Ovary (tissue), 3 donors: ENCODE results near the gene RGS7.

Experiments
- CTCF ChIP-seq, 3 donors: fragments of 450-650 bp in 2 of 3; fragments of 200-600 bp in 1 of 3; IDR thresholded peaks; one replicate each; pipeline versions ENCODE4 v1.5.1 to v1.8.0; 2016 to 2022; ENCODE audit warnings: antibody characterized with exemption in 3 of 3, mild to moderate bottlenecking in 1 of 3
- EP300 ChIP-seq: sonication (generic); formaldehyde crosslinking; IDR thresholded peaks from one replicate; pipeline ENCODE4 v1.6.1; 2017; ENCODE audit warnings: antibody characterized with exemption
- POLR2A ChIP-seq: fragments of 450-650 bp; IDR thresholded peaks from one replicate; pipeline ENCODE4 v1.6.1; 2017; ENCODE audit warnings: antibody characterized with exemption, mild to moderate bottlenecking, moderate library complexity
- donor health status: DM: no; HTN: no; CAD: no.

DNA sequence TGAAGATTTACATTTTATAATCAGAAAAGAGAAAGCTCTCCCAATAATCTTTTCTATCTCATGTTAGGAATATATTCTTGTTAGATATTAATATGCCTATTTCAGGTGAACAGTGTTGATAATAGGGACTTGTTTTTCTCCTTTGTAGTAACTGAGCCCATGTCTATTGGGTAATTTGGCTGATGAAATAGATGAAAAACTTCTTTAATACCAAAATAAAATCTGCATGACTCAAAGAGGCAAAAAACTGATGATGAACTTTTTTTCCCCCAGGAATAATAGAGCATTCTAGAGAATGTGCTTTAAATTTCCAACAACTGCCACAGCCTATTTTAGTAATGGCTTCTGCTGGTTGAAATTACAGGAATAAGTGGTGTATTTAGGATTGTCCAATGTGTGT, 566.1 kb downstream of the RGS7 start:
- TF ChIP-seq CTCF (IDR thresholded peaks at IDR 0.05) = no peak
- no peak for TF ChIP-seq POLR2A
- no peak for TF ChIP-seq EP300
